Stimulated activated CD4-positive, alpha-beta T cell treated with anti-CD3 and anti-CD28 coated beads, Interleukin-2, amount 100 ng/mL, for 4 hours (primary cell): ENCODE data around the gene TIGD6.
"Not testable (repeated sequence)": the region's sequence is repeated elsewhere in the genome, so short reads cannot be mapped to it uniquely, and the experiment has no call there.

ENCODE experiments used
- DNase-seq: peaks from one replicate; pipeline ENCODE4 v3.0.0-alpha.2; 2020; ENCODE audit warnings: low read depth

The TIGD6 gene

DNA sequence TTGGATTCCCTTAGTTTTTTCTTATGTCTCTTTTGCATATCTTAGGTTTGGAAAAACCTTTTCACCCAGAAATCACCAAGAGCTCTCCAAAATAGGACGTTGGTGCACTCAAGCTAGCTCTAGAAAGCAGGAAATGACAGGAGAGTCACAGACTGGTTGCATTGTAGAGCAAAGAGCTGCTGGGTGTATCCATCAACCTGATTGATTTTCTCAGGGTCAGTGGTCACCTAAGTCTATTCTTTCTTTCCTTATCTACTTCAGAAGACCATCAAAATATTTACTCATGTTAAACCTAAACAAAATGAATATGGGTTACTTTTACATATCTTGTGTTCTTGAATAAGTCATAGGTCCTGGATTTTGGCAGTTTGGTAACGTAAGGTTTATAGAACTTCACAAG is 25.0 kb downstream of the TIGD6 start:
- DNase-seq, result no peak

DNA sequence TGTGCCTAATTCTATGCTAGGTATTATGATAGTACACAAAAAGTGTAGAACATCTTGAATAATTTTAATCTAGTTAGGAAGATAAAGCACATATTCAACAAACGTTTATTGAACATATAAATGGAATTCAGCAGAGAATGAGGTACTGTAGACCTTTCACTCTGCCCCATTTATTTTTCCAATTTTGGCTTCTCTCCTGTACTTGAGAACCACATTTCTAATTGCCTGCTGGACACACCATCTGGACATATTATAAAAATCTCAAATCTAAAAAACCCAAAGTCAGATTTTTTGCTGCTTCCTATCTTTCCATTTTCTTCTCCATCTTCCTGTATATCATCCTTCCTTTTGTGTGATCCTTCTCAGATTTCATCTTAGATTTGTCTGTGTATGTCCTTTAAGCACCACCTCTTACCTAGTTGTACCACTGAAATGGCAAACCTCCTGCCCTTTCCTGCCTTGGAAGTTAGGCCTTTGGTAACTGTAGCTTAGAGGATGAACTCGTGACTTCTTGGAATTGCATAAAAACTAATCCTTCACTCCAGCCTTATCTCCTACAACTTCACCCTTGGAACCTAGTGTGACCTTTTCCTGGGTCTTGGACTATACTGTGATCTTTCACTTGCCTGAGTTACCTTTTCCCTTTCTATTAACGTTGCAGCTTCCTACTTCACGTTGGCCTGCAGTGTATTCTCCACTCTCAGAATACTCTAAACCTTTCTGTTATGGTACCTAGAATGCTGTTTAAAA is 31.1 kb downstream of the TIGD6 start:
- no peak for DNase-seq

DNA sequence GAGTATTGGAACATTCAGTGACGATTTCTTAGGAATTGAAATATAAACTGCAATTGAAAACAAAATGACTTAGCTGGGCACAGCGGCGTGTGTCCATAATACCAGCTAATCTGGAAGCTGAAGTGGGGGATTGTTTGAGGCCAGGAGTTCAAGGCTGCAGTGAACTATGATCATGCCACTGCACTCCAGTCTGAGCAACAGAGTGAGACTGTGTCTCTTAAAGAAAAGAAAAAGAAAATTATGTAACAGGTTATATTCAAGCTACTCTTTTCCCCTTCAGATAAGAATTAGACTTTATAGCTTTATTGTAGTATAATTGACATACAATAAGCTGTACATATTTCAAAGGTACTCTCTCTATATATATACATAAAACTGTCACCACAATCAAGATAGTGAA is 33.5 kb downstream of the TIGD6 start:
- DNase-seq, result no peak

DNA sequence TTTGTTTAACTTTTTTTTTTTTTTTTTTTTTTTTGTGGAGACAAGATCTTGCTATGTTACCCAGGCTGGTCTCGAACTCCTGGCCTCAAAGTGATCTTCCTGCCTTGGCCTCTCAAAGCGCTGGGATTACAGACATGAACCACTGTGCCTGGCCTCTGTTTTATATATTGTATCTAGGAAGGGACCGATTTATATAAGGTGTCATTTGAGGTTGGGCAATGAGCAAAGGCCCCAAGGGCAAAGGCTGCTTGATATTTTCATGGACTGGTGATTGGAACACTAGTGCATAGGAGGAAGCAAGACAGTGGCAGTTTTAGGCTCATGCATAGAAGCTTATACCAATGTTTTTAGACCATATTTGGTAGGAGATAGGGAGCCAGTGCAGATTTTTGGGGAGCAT is 36.7 kb downstream of the TIGD6 start:
- DNase-seq, result no peak

DNA sequence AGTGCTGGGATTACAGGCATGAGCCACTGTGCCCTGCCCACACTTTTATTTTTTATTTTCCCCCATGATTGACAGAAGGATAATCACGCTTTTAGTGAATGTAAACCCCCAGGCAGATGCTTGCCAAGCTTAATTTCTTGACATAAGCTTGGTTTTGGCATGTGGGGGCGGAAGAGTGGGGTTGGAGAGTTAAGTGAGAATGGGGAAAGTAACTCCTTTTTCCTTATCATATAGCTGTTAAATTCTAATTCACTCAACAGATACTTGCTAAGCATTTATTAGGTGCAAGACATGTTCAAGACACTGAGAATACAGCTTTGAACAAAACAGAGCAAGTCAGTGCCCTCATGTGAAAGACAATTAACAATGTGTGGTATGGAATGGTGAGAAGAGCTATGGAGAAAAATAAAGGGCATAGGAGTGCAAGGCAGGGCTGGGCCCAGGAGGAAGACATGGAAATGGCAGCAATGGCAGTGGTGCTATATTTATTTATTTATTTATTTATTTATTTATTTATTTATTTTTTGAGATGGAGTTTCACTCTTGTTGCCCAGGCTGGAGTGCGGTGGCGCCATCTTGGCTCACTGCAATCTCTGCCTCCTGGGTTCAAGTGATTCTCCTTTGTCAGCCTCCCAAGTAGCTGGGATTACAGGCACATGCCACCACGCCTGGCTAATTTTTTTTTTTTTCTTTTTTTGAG is 37.7 kb downstream of the TIGD6 start:
- no peak for DNase-seq

DNA sequence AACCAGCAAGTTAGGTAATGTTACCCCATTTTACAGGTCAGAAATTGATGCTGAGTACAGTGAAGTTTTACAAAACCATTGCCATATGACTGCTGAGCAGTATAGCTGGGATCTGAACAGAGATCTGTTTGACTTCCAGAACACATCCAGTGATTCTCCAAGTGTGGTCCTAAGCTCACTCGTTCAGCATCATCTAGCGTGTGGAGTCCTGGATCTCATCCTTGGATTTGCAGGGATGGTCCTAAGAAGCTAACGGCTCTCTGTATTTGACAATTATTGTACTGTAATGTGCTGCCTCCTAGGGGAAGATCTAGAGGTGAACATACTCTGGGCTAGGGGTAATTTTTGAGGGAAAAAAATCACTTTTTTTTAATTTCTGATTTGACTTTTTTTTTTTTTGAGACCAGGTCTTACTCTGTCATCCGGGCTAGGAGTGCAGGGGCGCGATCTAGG is 38.5 kb downstream of the TIGD6 start:
- no peak for DNase-seq

DNA sequence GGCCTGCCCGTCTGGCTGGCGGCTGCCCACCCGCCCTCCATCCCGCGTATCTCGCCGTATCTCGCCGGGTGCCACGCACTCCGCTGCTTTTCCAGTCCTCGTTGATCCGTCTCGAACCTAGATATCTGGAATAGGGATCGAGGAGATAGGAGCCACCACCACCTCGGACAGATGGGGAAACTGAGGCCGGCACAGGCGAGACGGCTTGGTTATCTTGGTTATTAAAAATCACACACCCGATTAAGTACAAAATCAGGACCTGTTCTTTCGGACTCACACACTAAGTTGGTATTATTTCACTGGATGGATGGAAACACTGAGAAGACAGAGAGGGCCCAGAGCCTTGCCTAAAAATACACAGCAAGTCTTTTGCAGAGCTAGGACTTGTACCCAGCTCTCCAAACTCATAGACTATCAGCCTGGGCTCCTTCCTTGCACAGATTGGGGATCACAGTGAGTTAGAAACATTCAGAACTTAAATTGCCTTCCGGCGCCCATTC is 39.2 kb downstream of the TIGD6 start:
- DNase-seq, result no peak

DNA sequence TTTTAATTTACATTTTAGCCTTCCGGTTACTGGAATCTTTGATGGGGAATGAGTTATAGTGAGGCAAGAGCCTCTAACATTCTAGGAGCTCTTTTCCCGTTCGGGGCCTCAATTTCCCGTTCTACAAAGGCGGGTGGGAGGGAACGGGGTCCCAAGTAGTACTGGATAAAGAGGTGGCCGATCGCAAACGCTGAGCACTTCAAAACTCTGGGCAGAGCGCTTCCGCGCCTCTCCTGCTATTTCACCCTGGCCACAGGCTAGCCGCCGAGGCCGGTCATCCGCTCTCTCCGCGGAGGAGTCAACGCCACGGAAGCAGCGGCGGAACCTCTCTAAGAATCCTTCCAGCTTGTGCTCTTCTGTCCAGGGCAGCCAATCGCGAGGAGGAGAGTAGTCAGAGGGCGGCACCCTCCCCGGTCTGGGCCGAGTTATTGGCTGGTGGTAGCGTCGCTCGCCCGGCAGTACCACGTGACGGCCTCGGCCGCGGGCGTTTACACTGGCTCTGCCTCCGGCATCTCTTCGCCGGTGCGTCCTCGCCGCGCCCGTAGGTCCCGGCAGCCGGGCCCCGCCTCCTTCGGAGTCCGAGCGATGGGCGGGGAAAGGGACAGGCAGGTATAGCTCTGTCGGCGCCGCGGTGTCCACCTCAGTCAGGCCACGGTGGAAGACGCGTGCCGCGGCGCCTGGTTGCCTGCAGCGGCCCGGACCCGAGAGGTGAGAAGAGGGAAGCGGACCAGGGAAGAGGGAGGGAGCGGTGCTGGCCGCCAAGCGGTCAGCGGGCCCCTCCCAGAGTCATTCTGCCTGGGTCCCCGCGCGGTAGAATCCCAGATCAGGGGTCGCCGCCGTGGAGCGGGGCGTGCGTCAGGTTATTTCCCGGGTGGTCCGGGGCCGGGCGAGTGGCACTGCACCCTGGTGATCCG is 39.9 kb downstream of the TIGD6 start, which contains the start of gene SLC26A2:
TSS of gene SLC26A2 (plus strand) at position 487 of the 914 bp plus-strand sequence. CDS start 16,895 bp downstream, outside the sequence.
- DNase-seq, result peak; percentile 92

DNA sequence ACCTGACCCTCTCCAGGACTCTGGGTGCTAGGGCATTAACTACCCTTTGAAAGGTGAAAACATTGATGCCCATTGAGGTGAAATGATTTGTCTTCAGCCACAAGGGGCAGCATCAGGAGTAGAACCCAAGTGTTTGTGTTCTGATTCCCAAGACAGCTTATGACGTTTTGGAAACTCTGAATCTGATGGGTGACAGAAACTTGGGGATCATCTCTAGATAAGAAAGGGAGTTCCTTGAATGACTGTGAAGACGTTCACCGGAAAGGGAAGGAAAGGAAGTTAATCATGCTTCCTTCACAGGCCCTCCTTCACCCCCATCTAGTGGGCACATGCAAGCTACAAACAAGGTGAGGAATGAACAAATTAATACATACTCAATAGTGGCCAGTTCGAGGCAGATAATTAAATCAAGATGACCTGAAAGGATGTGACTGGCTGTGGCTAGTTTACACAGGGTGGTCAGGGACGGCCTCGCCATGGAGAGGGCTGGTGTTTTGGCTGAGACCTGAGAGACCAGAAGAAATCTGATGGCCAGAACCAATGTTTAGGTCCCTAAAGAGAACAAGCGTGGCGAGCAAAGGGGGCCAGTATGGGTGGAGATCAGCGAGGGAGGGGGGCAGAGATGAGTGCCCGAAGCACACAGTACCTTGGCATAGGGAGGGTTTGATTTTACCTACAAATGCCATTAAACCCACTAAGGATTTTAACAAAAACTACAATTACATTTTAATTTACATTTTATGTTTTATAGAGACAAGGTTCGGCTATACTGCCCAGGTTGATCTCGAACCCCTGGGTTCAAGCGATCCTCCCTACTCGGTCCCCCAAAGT is 40.8 kb downstream of the TIGD6 start:
- DNase-seq, result peak; percentile 57

DNA sequence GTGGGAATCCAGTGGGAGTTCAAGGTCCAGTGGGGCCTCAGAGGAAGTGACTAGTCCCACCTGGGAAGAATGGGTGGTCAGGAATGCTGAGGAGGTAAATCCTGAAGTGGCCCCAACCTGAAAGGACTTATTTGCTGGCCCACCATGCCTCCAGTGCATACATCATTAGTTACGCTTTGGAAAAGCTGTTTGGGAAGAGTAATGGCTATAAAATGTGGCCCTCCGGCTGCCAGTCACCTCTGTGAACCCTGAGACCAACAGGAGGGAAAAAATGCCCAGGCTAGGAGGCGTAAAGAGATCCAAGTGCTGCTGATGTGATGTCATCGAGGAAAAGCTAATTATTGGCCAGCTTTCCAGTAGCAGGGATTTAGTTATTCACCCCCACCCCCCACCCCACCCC is 42.6 kb downstream of the TIGD6 start:
- DNase-seq, result no peak

DNA sequence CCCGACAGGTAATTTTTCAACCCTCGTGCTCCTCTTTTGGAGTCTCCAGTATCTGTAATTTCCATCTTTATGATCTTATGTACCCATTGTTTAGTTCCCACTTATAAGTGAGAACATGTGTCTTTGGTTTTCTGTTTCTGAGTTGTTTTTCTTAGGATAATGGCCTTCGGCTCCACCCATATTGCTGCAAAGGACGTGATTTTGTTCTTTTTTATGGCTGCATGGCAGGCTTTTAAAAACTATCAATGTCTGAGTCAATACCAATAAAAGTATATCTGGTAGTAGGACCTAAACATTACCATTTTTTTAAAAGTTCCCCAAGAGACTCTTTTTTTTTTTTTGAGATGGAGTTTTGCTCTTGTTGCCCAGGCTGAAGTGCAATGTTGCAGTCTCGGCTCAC is 43.8 kb downstream of the TIGD6 start:
- DNase-seq, result no peak

DNA sequence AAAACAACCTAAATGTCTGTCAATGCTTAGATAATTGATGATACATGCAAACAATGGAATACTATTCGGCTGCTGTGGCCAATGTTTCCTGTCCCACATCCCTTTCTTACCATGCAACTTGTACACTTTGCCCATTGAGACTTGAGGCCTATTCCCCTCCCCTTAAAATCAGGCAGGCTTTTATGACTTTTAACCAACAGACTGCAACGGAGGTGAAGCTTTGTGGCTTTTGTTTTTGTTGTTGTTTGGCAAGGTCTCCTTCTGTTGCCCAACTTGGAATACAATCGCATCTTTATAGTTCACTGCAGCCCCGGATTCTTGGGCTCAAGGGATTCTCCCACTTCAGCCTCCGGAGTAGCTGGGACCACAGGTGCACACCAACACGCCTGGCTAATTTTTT is 45.7 kb downstream of the TIGD6 start:
- DNase-seq, result no peak

DNA sequence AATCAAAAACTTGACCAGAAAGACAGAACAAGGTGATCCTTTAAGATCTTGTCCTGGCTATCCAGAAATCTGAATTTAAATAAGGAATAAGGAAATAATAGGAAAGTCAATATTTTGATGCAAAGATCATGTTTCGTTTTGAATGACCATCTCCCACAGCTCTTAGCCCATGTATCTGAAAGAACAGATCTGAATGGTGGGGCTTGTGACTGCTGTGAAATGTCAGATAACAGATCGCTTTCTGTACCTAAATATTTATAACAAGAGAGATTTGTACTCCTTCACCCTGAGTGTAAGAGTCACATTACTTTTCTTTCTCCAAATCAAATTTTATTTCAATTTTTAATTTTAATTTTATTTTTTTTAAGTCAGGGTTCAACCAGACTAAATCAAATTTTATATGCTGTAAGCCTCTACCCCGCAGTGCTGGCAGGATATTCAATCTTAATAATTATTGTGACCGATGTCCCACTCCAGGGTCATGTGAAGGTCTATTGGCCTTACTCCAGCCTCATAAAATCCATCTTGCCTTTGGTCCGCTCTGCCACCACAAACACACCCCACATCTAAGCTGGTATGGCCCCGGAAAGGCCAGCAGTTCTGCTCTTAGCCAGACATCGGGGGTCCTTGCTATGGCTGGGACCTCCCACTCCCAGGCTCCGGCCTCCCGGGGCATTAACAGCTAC is 46.9 kb downstream of the TIGD6 start:
- no peak for DNase-seq

DNA sequence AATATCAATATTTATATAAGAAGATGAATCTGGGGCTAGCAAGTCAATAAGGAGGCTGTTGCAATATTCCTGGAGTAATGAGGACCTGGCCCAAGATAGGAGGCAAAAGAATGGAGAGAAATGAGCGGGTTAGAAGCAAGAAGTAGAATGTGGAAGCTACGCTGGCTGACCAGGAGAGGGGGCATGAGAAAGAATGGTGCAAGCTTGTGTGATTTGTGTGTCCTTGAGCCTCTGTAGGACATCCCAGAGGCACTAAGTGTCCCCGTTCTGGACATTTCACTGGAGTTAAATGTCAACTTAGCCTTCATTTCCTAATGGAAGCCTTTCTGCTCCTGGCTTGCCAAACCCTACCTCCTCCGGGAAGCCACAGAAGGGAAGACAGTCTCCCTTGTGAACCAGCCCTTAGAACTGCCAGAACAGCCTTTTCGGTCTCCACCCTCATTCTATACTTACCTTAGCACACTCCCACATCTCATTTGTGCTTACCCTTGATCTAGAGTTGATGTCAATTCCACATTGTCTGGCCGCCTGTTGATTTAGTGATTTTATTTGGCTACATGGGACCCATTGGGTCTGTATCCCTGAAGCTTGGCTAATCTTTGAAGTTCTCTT is 49.2 kb downstream of the TIGD6 start:
- DNase-seq, result no peak

DNA sequence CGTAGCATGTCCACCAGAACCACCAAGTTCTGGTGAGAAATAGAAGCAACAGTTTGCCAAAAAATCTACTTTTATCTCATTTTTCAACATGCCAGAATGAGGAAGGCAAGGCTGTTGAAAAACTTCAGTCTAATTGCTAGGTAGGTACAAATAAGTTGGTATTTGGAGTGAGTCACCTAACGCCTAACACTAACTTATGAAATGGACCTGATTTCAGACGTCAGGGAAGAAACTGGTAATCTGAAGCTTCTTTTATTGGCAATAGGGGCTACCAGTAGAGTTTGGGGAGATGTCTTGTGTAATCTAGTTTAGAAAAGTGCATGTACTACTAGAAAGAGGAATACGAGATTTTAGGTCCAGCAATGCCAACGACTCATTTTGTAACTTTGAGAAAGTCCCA is 51.5 kb downstream of the TIGD6 start:
- no peak for DNase-seq

DNA sequence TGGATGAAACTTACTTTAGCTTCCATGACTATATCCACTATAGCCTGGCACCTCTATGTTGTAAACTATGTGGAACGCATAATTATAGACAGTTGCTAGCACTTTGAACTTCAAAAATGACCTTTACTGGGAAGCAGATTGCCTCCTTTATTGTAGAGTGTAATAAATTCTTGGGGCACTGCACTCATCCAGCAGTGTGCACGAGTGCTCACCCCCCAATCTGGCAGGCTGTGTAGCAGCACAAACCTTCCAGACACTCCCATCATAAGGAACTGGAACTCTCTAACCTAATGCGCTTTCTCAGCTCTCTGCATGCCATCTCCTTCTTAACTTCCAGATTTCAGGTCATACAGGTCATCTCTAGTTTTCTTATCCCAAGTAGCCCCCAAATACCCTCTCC is 54.3 kb downstream of the TIGD6 start:
- DNase-seq, result no peak

DNA sequence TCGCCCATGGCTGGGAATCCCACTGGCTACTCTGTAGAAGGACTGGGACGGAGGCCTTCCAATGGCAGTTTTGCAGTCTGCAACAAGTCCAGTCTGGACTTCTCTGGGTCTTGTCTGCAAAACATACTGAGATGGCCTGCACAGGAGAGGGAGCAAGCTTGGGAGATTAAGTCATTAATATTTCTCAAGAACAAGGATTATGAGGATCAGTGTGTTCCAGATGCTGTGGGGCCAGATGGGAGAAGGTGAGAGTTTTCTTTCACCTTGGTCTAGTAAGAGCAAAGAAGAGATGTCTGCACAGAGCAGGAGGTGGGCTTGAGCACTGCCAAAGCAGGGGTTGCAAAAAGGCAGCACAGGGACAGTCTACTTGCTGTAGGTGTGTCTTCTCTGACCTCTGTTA is 55.8 kb downstream of the TIGD6 start, which contains the start of gene PDE6A:
TSS of gene PDE6A (minus strand) at position 128 of the 400 bp plus-strand sequence. CDS start at position 8, 120 bp downstream.
- DNase-seq, result no peak

DNA sequence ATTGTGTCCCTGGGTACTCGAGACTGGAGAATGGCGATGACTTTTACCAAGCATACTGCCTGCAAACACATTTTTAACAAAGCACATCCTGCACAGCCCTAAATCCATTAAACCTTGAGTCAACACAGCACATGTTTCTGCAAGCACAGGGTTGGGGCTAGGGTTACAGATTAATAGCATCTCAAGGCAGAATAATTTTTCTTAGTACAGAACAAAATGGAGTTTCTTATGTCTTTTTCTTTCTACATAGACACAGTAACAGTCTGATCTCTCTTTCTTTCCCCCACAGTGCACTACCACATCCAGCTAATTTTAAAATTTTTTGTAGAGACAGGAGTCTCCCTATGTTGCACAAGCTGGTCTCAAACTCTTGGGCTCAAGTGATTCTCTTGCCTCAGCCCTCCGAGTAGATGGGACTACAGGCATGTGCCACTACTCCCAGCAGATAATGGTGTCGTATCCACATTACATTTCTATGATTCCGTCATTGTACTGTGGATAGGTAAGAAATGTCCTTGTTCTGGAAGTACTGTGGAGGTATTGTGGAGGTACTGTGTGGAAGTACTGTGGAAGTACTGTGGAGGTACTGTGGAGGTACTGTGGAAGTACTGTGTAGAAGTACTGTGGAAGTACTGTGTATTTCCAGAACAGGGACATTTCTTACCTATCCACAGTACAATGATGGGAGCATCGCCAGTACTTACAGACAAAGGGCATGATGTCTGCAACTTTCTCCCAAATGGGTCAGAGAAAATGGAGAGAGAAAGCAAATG is 57.1 kb downstream of the TIGD6 start:
- DNase-seq, result not testable (repeated sequence)
